Fibroblast of lung (primary cell): Measurements from ENCODE around the gene DPYSL3. TPM values are rescaled to one million over a fixed set of nuclear protein-coding genes. Genes with fewer than 3 reads are reported as not detected.

Experiments
- DNase-seq, 2 donors: peaks; one replicate each; pipeline versions ENCODE4 v3.0.0 to v3.0.0-alpha.2; 2010; ENCODE audit warnings: low read depth in 2 of 2
- H2AFZ ChIP-seq: 2 replicates; pipeline ENCODE4 v1.5.1; 2012; ENCODE audit warnings: low read length, control low read depth, inconsistent platforms
- H3K27ac ChIP-seq: 2 replicates; pipeline ENCODE4 v1.5.1; 2011; ENCODE audit warnings: low read length, control low read depth; ENCODE audit not compliant: insufficient read depth
- H3K27me3 ChIP-seq: 2 replicates; pipeline ENCODE4 v1.5.1; 2011; ENCODE audit warnings: mild to moderate bottlenecking, low read length; ENCODE audit not compliant: control insufficient read depth, insufficient read depth
- H3K36me3 ChIP-seq: 2 replicates; pipeline ENCODE4 v1.5.1; 2011; ENCODE audit warnings: low read length; ENCODE audit not compliant: control insufficient read depth, insufficient read depth
- H3K4me1 ChIP-seq: 2 replicates; pipeline ENCODE4 v1.5.1; 2011; ENCODE audit warnings: low read length; ENCODE audit not compliant: control insufficient read depth, insufficient read depth; ENCODE audit errors: extremely low read depth
- H3K4me2 ChIP-seq: 2 replicates; pipeline ENCODE4 v1.5.1; 2011; ENCODE audit warnings: low read length, control low read depth; ENCODE audit not compliant: insufficient read depth; ENCODE audit errors: extremely low read depth
- H3K4me3 ChIP-seq, 4 experiments: fragments of 200-600 bp in 1 of 4; sonication (generic) in 1 of 4; replicated peaks in 1 of 4; 2 replicates each; pipeline ENCODE4 v1.5.1; 2011 to 2016; ENCODE audit warnings: low read length in 4 of 4, low read depth in 3 of 4, mild to moderate bottlenecking in 3 of 4, control low read depth in 2 of 4, inconsistent platforms in 1 of 4, mixed read lengths in 1 of 4; ENCODE audit not compliant: insufficient read depth in 1 of 4; ENCODE audit errors: control extremely low read depth in 1 of 4
- H3K79me2 ChIP-seq: 2 replicates; pipeline ENCODE4 v1.5.1; 2012; ENCODE audit warnings: mild to moderate bottlenecking, low read length, inconsistent platforms; ENCODE audit not compliant: control insufficient read depth, insufficient read depth
- H3K9ac ChIP-seq: 2 replicates; pipeline ENCODE4 v1.5.1; 2011; ENCODE audit warnings: mild to moderate bottlenecking, low read length, control low read depth; ENCODE audit not compliant: insufficient read depth
- H3K9me3 ChIP-seq: 2 replicates; pipeline ENCODE4 v1.5.1; 2012; ENCODE audit warnings: low read depth, low read length; ENCODE audit not compliant: control insufficient read depth, insufficient read depth
- H4K20me1 ChIP-seq: 2 replicates; pipeline ENCODE4 v1.5.1; 2011; ENCODE audit warnings: low read length; ENCODE audit not compliant: control insufficient read depth, insufficient read depth; ENCODE audit errors: extremely low read depth
- EZH2 ChIP-seq: IDR thresholded peaks from 2 replicates; pipeline ENCODE4 v1.5.1; 2012; ENCODE audit warnings: low read length, control low read depth, mild to moderate bottlenecking; ENCODE audit errors: missing control alignments
- polyA plus RNA-seq, 2 donors: library from polyadenylated mRNA; depleted of rRNA in 1 of 2; stranded (reverse) in 1 of 2; unstranded in 1 of 2; fragments of >200 nt; gene quantifications; 2 replicates each; pipeline ENCODE4 v1.2.1, GENCODE V29; 2011 to 2012; ENCODE audit warnings: missing spikeins in 1 of 2
- total RNA-seq: library from RNA; depleted of rRNA; stranded (reverse); fragments of >200 nt; gene quantifications from 2 replicates; pipeline ENCODE4 v1.2.1, GENCODE V29; 2014
- TF ChIP-seq, protein P1 (sequence below), 2 donors: IDR thresholded peaks in 1 of 2; conservative IDR thresholded peaks in 1 of 2; 1 replicate in 1 of 2; 2 replicates in 1 of 2; pipeline ENCODE4 v1.5.1; 2011 to 2012; ENCODE audit warnings: low read length in 2 of 2, control low read depth in 1 of 2, inconsistent platforms in 1 of 2, low read depth in 1 of 2, mild to moderate bottlenecking in 1 of 2

Gene DPYSL3
- total and polyA plus RNA-seq, 2 donors (not counting 1 experiment from before 2014, with no cell fraction given), result 52.4 to 206 TPM

DNA sequence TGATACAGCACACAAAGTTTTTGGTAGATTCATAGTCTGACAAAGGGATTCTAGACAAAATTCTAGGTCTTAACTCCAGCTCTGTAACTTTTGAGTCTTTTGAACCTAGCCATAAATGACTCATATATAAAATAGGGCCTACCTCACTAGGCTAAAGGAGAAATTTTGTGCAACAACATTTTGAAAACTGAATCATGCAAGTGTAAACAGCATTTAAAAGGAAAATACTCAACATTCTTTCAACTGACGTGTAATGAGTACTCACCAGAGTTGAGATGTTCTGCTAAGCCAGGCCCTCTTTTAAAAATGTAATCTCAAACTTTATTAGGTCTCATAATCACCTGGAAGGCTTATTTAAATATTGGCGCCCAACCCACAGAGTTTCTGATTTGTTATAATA lies 161.8 kb downstream of the DPYSL3 start:
- Histone ChIP-seq H2AFZ (no peak overlapping the region), H3K36me3 (no peaks in the 10 kb centered on the region), H3K4me2 (no peak overlapping the region), H3K27ac (no peak overlapping the region), H3K9ac (no peak overlapping the region), H4K20me1 (no peaks in the 10 kb centered on the region), H3K4me3 (no peak overlapping the region), H3K9me3 (no peaks in the 10 kb centered on the region), H3K79me2 (no peaks in the 10 kb centered on the region), H3K4me1 (no peaks in the 10 kb centered on the region), H3K27me3 (no peaks in the 10 kb centered on the region)
- peak; percentile 11 to 51 for DNase-seq
- TF ChIP-seq EZH2, result no peak
- TF ChIP-seq, protein P1, sequence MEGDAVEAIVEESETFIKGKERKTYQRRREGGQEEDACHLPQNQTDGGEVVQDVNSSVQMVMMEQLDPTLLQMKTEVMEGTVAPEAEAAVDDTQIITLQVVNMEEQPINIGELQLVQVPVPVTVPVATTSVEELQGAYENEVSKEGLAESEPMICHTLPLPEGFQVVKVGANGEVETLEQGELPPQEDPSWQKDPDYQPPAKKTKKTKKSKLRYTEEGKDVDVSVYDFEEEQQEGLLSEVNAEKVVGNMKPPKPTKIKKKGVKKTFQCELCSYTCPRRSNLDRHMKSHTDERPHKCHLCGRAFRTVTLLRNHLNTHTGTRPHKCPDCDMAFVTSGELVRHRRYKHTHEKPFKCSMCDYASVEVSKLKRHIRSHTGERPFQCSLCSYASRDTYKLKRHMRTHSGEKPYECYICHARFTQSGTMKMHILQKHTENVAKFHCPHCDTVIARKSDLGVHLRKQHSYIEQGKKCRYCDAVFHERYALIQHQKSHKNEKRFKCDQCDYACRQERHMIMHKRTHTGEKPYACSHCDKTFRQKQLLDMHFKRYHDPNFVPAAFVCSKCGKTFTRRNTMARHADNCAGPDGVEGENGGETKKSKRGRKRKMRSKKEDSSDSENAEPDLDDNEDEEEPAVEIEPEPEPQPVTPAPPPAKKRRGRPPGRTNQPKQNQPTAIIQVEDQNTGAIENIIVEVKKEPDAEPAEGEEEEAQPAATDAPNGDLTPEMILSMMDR (conservative IDR thresholded peaks at IDR 0.05 in 1 of 2, IDR thresholded peaks at IDR 0.05 in 1 of 2; ENCODE audit: low read depth in 1 of 2, low read length in 2 of 2), result no peak

DNA sequence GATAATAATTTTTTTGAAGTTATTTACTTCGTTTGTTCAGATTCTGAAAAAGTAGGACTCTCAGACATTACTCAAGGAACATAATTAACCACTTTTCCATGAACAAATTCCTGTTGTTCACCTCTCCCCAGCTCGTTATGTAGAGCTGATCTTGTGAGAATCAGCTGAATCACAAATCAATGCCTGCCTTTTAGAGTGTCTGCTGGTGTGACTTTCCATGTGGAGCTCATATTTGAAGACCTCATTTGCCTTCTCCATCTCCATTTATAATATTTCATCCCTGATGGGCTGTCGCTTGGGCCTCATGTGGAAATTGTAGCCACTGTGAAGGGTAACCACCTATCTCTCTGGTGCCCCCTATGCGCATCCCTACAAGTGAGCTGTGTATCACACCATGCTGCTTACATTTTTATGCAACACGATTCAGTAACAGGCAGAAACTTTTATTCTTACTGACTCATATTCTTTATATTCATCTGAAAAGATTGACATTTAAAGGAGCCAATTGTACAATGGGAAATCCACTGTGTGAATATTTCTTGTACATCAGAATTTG lies 163.8 kb downstream of the DPYSL3 start:
- TF ChIP-seq, protein P1 (conservative IDR thresholded peaks at IDR 0.05 in 1 of 2, IDR thresholded peaks at IDR 0.05 in 1 of 2; ENCODE audit: low read depth in 1 of 2, low read length in 2 of 2), result no peak
- no peak for TF ChIP-seq EZH2
- H3K9ac ChIP-seq, result no peak overlapping the region
- DNase-seq, result no peak
- H3K9me3 ChIP-seq, result no peaks in the 10 kb centered on the region
- no peaks in the 10 kb centered on the region for H3K36me3 ChIP-seq
- no peaks in the 10 kb centered on the region for H3K79me2 ChIP-seq
- H3K4me1 ChIP-seq, result no peaks in the 10 kb centered on the region
- H3K4me2 ChIP-seq, result no peak overlapping the region
- H2AFZ ChIP-seq, result no peak overlapping the region
- H3K4me3 ChIP-seq, result no peak overlapping the region
- H3K27ac ChIP-seq, result no peak overlapping the region
- H3K27me3 ChIP-seq, result no peaks in the 10 kb centered on the region
- H4K20me1 ChIP-seq, result no peaks in the 10 kb centered on the region

DNA sequence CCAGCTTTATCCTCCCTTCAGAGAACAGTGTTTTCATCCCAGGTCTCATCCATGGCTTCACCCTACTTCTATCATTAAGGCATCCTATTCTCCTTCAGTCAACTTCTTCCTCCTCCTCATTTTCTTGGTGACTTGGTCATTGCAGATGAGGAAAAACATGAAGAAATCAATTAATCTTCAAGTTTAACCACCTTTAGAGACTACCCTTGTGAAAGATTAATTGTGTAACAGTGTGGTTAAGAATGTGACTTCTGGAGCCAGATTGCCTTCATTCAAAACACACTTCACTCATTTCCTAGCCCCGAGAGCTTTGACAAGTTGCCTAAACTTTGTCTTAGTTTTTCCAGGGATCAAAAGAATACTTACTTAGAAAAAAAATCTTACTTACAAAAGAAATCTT lies 165.0 kb downstream of the DPYSL3 start:
- Histone ChIP-seq H2AFZ (no peak overlapping the region), H3K4me2 (no peak overlapping the region), H3K27ac (no peak overlapping the region), H3K4me1 (no peaks in the 10 kb centered on the region), H3K9me3 (no peaks in the 10 kb centered on the region), H3K79me2 (no peaks in the 10 kb centered on the region), H3K27me3 (no peaks in the 10 kb centered on the region), H3K9ac (no peak overlapping the region), H3K4me3 (no peak overlapping the region), H4K20me1 (no peaks in the 10 kb centered on the region), H3K36me3 (no peaks in the 10 kb centered on the region)
- TF ChIP-seq, protein P1 (conservative IDR thresholded peaks at IDR 0.05 in 1 of 2, IDR thresholded peaks at IDR 0.05 in 1 of 2; ENCODE audit: low read depth in 1 of 2, low read length in 2 of 2), result no peak
- TF ChIP-seq EZH2, result no peak
- no peak for DNase-seq
